ENCODE results near the gene SIX4. TPM values are rescaled to one million over a fixed set of nuclear protein-coding genes. Genes with fewer than 3 reads are reported as not detected.
A peak's percentile ranks its signal among the peaks of the same experiment; 100 is the strongest.

Gene SIX4
- total RNA-seq, 6 experiments from 2014 or later, result 14.4 to 19.6 (median 17.0) TPM

DNA sequence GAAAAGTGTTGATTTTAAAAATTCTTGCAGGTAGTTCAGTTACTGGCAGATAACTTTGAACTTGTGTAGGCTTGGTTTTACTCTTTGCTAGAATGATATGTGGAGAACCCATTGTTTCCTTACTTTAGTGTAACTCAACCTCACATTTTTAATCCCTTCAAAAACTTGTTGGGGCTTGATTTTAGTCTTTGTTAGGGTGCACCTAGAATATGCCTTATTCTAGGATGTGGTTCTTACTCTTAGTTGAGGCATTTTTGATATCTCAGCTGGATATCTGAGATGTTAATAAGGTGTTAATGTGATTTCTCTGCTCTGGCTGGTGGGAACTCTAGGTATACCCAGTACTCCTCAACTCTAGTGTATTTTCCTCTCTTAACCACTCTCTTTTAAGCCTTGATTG lies 20.4 kb upstream of the SIX4 start:
- TF ChIP-seq, protein P1, sequence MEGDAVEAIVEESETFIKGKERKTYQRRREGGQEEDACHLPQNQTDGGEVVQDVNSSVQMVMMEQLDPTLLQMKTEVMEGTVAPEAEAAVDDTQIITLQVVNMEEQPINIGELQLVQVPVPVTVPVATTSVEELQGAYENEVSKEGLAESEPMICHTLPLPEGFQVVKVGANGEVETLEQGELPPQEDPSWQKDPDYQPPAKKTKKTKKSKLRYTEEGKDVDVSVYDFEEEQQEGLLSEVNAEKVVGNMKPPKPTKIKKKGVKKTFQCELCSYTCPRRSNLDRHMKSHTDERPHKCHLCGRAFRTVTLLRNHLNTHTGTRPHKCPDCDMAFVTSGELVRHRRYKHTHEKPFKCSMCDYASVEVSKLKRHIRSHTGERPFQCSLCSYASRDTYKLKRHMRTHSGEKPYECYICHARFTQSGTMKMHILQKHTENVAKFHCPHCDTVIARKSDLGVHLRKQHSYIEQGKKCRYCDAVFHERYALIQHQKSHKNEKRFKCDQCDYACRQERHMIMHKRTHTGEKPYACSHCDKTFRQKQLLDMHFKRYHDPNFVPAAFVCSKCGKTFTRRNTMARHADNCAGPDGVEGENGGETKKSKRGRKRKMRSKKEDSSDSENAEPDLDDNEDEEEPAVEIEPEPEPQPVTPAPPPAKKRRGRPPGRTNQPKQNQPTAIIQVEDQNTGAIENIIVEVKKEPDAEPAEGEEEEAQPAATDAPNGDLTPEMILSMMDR (IDR thresholded peaks at IDR 0.05), result no peak
- no peaks in the 10 kb centered on the region for H3K9me3 Mint-ChIP-seq
- 0 out of 2 replicates have a peak, but pooled peaks cover 8% of the 10 kb centered on the region for H3K36me3 Mint-ChIP-seq (ENCODE audit: low read depth)
- peaks cover 13% of the 10 kb centered on the region; the same call in 1 of the 2 replicates for H3K4me1 Mint-ChIP-seq (ENCODE audit: low read depth)
- H3K4me3 Mint-ChIP-seq, result no peak overlapping the region
- H3K27me3 Mint-ChIP-seq (ENCODE audit: insufficient read depth), result no peaks in the 10 kb centered on the region
- DNase-seq, result no peak
- no peak overlapping the region for H3K27ac Mint-ChIP-seq

DNA sequence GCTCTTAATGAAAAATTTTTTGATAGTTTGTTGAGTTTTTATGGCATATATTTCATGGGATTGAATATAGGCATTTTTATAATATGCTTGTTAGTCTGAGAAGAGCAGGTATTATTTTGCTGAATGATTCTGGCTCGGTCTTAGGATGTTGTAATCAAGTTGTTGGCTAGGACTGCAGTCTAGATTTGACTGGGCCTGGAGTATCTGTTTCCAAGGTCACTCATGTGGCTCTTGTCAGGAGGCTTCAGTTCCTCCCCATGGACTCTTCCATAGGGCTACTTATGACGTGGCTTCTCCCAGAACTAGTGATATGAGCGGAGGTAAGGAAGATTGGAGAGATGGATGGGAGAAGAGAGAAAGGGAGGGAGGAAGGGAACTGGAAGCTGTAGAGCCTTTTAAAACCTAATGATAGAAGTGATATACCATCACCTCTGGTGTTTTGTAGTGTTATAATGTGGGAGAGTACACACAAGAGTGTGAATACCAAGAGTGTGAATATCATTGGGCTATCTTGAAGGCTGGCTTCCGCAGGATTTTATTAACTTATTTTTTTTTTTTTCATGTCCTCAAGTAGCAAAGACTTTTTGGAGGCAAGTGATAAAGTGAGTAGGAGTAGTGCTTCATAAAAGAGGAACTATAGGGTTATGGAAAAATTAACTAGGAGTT lies 14.8 kb upstream of the SIX4 start:
- Mint-ChIP-seq H3K4me3 (no peak overlapping the region), H3K27me3 (ENCODE audit: insufficient read depth) (no peaks in the 10 kb centered on the region; the same call in 1 of the 2 replicates), H3K9me3 (no peaks in the 10 kb centered on the region), H3K36me3 (ENCODE audit: low read depth) (peaks cover 13% of the 10 kb centered on the region), H3K27ac (no peak overlapping the region), H3K4me1 (ENCODE audit: low read depth) (peaks cover 33% of the 10 kb centered on the region)
- TF ChIP-seq, protein P1 (IDR thresholded peaks at IDR 0.05), result no peak
- no peak for DNase-seq

GRCh38 chr14:60736494-60736893 lies 12.3 kb upstream of the SIX4 start:
- Mint-ChIP-seq H3K36me3 (ENCODE audit: low read depth) (peaks cover 5% of the 10 kb centered on the region), H3K4me3 (peak overlapping the region; percentile 99), H3K27me3 (ENCODE audit: insufficient read depth) (no peaks in the 10 kb centered on the region; the same call in 1 of the 2 replicates), H3K27ac (peak overlapping the region; percentile 95), H3K4me1 (ENCODE audit: low read depth) (peaks cover 33% of the 10 kb centered on the region), H3K9me3 (no peaks in the 10 kb centered on the region)
- DNase-seq, result peak; percentile 81
- TF ChIP-seq, protein P1 (IDR thresholded peaks at IDR 0.05), result no peak

GRCh38 chr14:60735416-60735815 lies 11.3 kb upstream of the SIX4 start:
- TF ChIP-seq, protein P1 (IDR thresholded peaks at IDR 0.05), result no peak
- Mint-ChIP-seq H3K27me3 (ENCODE audit: insufficient read depth) (no peaks in the 10 kb centered on the region; the same call in 1 of the 2 replicates), H3K36me3 (ENCODE audit: low read depth) (peaks cover 5% of the 10 kb centered on the region), H3K9me3 (peaks cover 4% of the 10 kb centered on the region; the same call in 1 of the 2 replicates), H3K27ac (peak overlapping the region; percentile 95), H3K4me1 (ENCODE audit: low read depth) (peaks cover 33% of the 10 kb centered on the region), H3K4me3 (peak overlapping the region; percentile 99)
- DNase-seq, result no peak

GRCh38 chr14:60734465-60735242 lies 10.5 kb upstream of the SIX4 start, which contains the start of gene MNAT1:
TSS of gene MNAT1 (plus strand) at chr14:60734761. CDS start at chr14:60734863, 102 bp downstream.
- Mint-ChIP-seq H3K36me3 (ENCODE audit: low read depth) (peaks cover 5% of the 10 kb centered on the region), H3K4me1 (ENCODE audit: low read depth) (peaks cover 28% of the 10 kb centered on the region), H3K9me3 (peaks cover 4% of the 10 kb centered on the region; the same call in 1 of the 2 replicates), H3K4me3 (peak within 1 kb of the TSS; percentile 99), H3K27me3 (ENCODE audit: insufficient read depth) (no peaks in the 10 kb centered on the region; the same call in 1 of the 2 replicates), H3K27ac (peak within 1 kb of the TSS; percentile 95)
- peak; percentile 77 for DNase-seq
- TF ChIP-seq, protein P1 (IDR thresholded peaks at IDR 0.05), result no peak

Measured in HFFc6 (cell line).